ENCODE results near the gene ABCE1. TPM values are rescaled to one million over a fixed set of nuclear protein-coding genes. Genes with fewer than 3 reads are reported as not detected.

The ABCE1 gene
- total and polyA plus RNA-seq, 10 of the 15 experiments (the other 5 are each of a cell fraction or from before 2014, with no cell fraction given), result 75.9 to 172 (median 134) TPM

DNA sequence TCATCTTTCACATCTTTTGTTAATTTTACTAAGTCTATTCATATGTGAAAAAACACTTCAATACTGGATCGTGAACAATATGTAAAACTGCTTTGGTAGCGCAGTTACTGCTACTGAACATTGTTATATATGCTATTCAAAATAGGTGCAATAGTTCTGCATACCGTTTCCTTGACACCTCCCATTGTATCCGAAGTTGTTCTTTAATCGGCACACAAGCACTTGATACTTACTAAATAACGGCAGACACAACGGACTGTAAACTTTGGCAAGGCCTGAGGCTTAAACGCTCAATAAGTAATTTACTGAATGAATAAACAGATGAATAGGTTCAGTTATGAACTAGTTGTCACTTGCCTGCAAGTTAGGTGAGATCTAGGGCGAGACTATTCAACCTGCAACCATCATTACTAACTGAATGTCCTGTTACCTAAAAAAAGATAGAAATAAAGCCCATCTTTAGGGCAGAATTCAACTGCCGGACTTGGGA, 735 bp upstream of the ABCE1 start:
- Histone ChIP-seq H2AFZ (ENCODE audit: control insufficient read depth, low read depth, low read length) (peak overlapping the region; percentile 83), H3K79me2 (ENCODE audit: control insufficient read depth, insufficient read depth, low read length) (peaks cover 91% of the 10 kb centered on the region), H3K4me2 (ENCODE audit: control insufficient read depth, insufficient read depth) (peak overlapping the region; percentile 80), H3K4me3 (peak overlapping the region; percentile 94), H3K27ac (ENCODE audit: control insufficient read depth, insufficient read depth) (peak overlapping the region; percentile 86), H3K4me1 (ENCODE audit: control insufficient read depth, insufficient read depth, low read length) (peaks cover 10% of the 10 kb centered on the region), H3K36me3 (ENCODE audit: control insufficient read depth in 2 of 2, insufficient read depth in 2 of 2, low read length in 1 of 2) (peaks cover 0 to 8% of the 10 kb centered on the region in 2 experiments; a peak in 1 of 4 replicates), H4K20me1 (ENCODE audit: control insufficient read depth, insufficient read depth) (no peaks in the 10 kb centered on the region), H3K27me3 (replicated peaks in 1 of 2; ENCODE audit: control insufficient read depth in 2 of 2, insufficient read depth in 2 of 2, low read length in 1 of 2) (no peaks in the 10 kb centered on the region), H3K9me3 (replicated peaks; ENCODE audit: control insufficient read depth, insufficient read depth, low read length) (peaks cover 3% of the 10 kb centered on the region; the same call in 2 of the 3 replicates), H3K9ac (ENCODE audit: control insufficient read depth, insufficient read depth, low read length) (peak overlapping the region; percentile 92)
- intact Hi-C loops (cut with micrococcal nuclease; ENCODE audit: unreplicated experiment) (loop anchor here (5.0 kb wide), 1 partner anchor 520 kb away; the partner anchor contains the start of gene MMAA), in situ Hi-C loops (cut with MboI) (no loop called here)
- RAD21 ChIA-PET (ENCODE audit: unreplicated experiment), result interaction anchor here (0.9 to 4.4 kb wide), 5 partner anchors 12 to 127 kb away, joined by 3 to 30 read pairs (median 3); no protein-coding TSS in a partner anchor
- TF ChIP-seq POLR2AphosphoS2 (IDR thresholded peaks at IDR 0.05; ENCODE audit: low read depth, low read length) (no peak), CHD4 (IDR thresholded peaks at IDR 0.05) (no peak), CREM (IDR thresholded peaks at IDR 0.05; ENCODE audit: low read depth) (no peak), ZNF24 (IDR thresholded peaks at IDR 0.05) (no peak), LARP7 (IDR thresholded peaks at IDR 0.05) (no peak), BACH1 (IDR thresholded peaks at IDR 0.05; ENCODE audit: borderline replicate concordance) (no peak), PML (IDR thresholded peaks at IDR 0.05; ENCODE audit: low read length) (no peak)
- TF ChIP-seq, protein P1, sequence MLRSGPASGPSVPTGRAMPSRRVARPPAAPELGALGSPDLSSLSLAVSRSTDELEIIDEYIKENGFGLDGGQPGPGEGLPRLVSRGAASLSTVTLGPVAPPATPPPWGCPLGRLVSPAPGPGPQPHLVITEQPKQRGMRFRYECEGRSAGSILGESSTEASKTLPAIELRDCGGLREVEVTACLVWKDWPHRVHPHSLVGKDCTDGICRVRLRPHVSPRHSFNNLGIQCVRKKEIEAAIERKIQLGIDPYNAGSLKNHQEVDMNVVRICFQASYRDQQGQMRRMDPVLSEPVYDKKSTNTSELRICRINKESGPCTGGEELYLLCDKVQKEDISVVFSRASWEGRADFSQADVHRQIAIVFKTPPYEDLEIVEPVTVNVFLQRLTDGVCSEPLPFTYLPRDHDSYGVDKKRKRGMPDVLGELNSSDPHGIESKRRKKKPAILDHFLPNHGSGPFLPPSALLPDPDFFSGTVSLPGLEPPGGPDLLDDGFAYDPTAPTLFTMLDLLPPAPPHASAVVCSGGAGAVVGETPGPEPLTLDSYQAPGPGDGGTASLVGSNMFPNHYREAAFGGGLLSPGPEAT (IDR thresholded peaks at IDR 0.05; ENCODE audit: low read depth), result no peak
- ATAC-seq (no peak; the same call in 2 of the 3 replicates), FAIRE-seq (no peak), DNase-seq (ENCODE audit: low read depth, low spot score) (no peak)
- SMC1A ChIA-PET (ENCODE audit: uncharacterized antibody, unreplicated experiment), result interaction anchor here (0.5 to 4.9 kb wide), 9 partner anchors 10 to 447 kb away, joined by 3 to 34 read pairs (median 3); no protein-coding TSS in a partner anchor
- 3% methylated on average over 10 of the region's 10 CpGs for WGBS (ENCODE audit: insufficient coverage, insufficient replicate concordance, low lambda C conversion rate, missing lambda C conversion rate)
- POLR2A ChIA-PET, result interaction anchor here (0.7 to 2.7 kb wide), 3 partner anchors 11 to 1720 kb away, joined by 3 to 25 read pairs (median 3); no protein-coding TSS in a partner anchor
- CTCF ChIA-PET, result interaction anchor here (0.7 to 6.6 kb wide), 9 partner anchors 12 to 1175 kb away, joined by 3 to 30 read pairs (median 6); no protein-coding TSS in a partner anchor
- BruUV-seq (replicated peaks), result TSS peak; percentile 80

Data from GM12878 (cell line).